SK-N-SH treated with all-trans-retinoic acid at 6 μM for 48 hours (cell line): Measurements from ENCODE around the gene SNX10.
"Not testable (repeated sequence)": the region's sequence is repeated elsewhere in the genome, so short reads cannot be mapped to it uniquely, and the experiment has no call there.

Experiments used
- ATAC-seq: fragments of 200-7000 bp; cut with Tn5 transposase; 3 replicates; pipeline ENCODE4 v1.9.1; 2020; ENCODE audit warnings: mild to moderate bottlenecking, moderate library complexity
- ARNTL ChIP-seq: fragments of 450-650 bp; formaldehyde crosslinking; IDR thresholded peaks from 2 replicates; pipeline ENCODE4 v1.5.0; 2020; ENCODE audit warnings: low read depth, mild to moderate bottlenecking, moderate library complexity, borderline replicate concordance
- BACH2 ChIP-seq: fragments of 250-450 bp; sonication (Bioruptor Pico); IDR thresholded peaks from 2 replicates; pipeline ENCODE4 v1.9.0; 2021; ENCODE audit warnings: mild to moderate bottlenecking, borderline replicate concordance
- CREB5 ChIP-seq: fragments of 250-450 bp; sonication (Bioruptor Pico); IDR thresholded peaks from 2 replicates; pipeline ENCODE4 v1.5.1; 2020; ENCODE audit warnings: low read depth, mild to moderate bottlenecking, moderate library complexity
- CSRNP3 ChIP-seq: fragments of 250-450 bp; sonication (Bioruptor Pico); IDR thresholded peaks from 2 replicates; pipeline ENCODE4 v1.5.1; 2021; ENCODE audit warnings: mild to moderate bottlenecking, moderate library complexity
- ESRRG ChIP-seq: fragments of 250-450 bp; sonication (Bioruptor Pico); IDR thresholded peaks from 2 replicates; pipeline ENCODE4 v1.6.1; 2021; ENCODE audit warnings: mild to moderate bottlenecking
- GLIS3 ChIP-seq: fragments of 250-450 bp; sonication (Bioruptor Pico); IDR thresholded peaks from 2 replicates; pipeline ENCODE4 v1.5.0; 2020; ENCODE audit warnings: mild to moderate bottlenecking, moderate library complexity
- ISL1 ChIP-seq: fragments of 250-450 bp; sonication (Bioruptor Pico); IDR thresholded peaks from 2 replicates; pipeline ENCODE4 v2.1.2; 2022; ENCODE audit warnings: mild to moderate bottlenecking, moderate library complexity
- OSR1 ChIP-seq: fragments of 250-450 bp; sonication (Bioruptor Pico); IDR thresholded peaks from 2 replicates; pipeline ENCODE4 v1.8.0; 2022; ENCODE audit warnings: moderate library complexity, mild to moderate bottlenecking, inconsistent platforms
- PPARA ChIP-seq: fragments of 250-450 bp; sonication (Bioruptor Pico); IDR thresholded peaks from 2 replicates; pipeline ENCODE4 v1.5.0; 2020; ENCODE audit warnings: mild to moderate bottlenecking, borderline replicate concordance
- RARB ChIP-seq: fragments of 250-450 bp; sonication (Bioruptor Pico); IDR thresholded peaks from 2 replicates; pipeline ENCODE4 v1.8.0; 2021; ENCODE audit warnings: mild to moderate bottlenecking, moderate library complexity
- SNAI2 ChIP-seq: fragments of 250-450 bp; sonication (Bioruptor Pico); IDR thresholded peaks from 2 replicates; pipeline ENCODE4 v1.5.0; 2020; ENCODE audit warnings: mild to moderate bottlenecking, moderate library complexity
- TCF4 ChIP-seq: fragments of 250-450 bp; sonication (Bioruptor Pico); IDR thresholded peaks from 2 replicates; pipeline ENCODE4 v1.8.0; 2021; ENCODE audit warnings: mild to moderate bottlenecking, moderate library complexity, borderline replicate concordance
- TOX ChIP-seq: fragments of 250-450 bp; sonication (Bioruptor Pico); IDR thresholded peaks from 2 replicates; pipeline ENCODE4 v1.8.0; 2021; ENCODE audit warnings: mild to moderate bottlenecking, moderate library complexity, borderline replicate concordance
- ZC3H10 ChIP-seq: fragments of 250-450 bp; sonication (Bioruptor Pico); IDR thresholded peaks from 2 replicates; pipeline ENCODE4 v1.5.1; 2021; ENCODE audit warnings: mild to moderate bottlenecking, moderate library complexity
- ZFP3 ChIP-seq: fragments of 250-450 bp; sonication (Bioruptor Pico); IDR thresholded peaks from 2 replicates; pipeline ENCODE4 v1.5.0; 2020; ENCODE audit warnings: mild to moderate bottlenecking, moderate library complexity
- ZFP30 ChIP-seq: fragments of 450-650 bp; formaldehyde crosslinking; IDR thresholded peaks from 2 replicates; pipeline ENCODE4 v1.5.0; 2022; ENCODE audit warnings: mild to moderate bottlenecking, moderate library complexity
- ZNF70 ChIP-seq: fragments of 450-650 bp; formaldehyde crosslinking; IDR thresholded peaks from 2 replicates; pipeline ENCODE4 v1.5.0; 2020; ENCODE audit warnings: mild to moderate bottlenecking, moderate library complexity
- ZNF8 ChIP-seq: fragments of 450-650 bp; formaldehyde crosslinking; IDR thresholded peaks from 2 replicates; pipeline ENCODE4 v1.5.0; 2020; ENCODE audit warnings: mild to moderate bottlenecking, moderate library complexity
- TF ChIP-seq, protein P1 (sequence below): fragments of 250-450 bp; sonication (Bioruptor Pico); IDR thresholded peaks from 2 replicates; pipeline ENCODE4 v1.8.0; 2020; ENCODE audit warnings: mild to moderate bottlenecking, moderate library complexity, borderline replicate concordance
- TF ChIP-seq, protein P2 (sequence below): fragments of 250-450 bp; sonication (Bioruptor Pico); IDR thresholded peaks from 2 replicates; pipeline ENCODE4 v1.5.0; 2020; ENCODE audit warnings: mild to moderate bottlenecking, moderate library complexity

SNX10 gene

GRCh38 chr7:26261866-26262265, 29.8 kb upstream of the SNX10 start:
- ATAC-seq = not testable (repeated sequence)

DNA sequence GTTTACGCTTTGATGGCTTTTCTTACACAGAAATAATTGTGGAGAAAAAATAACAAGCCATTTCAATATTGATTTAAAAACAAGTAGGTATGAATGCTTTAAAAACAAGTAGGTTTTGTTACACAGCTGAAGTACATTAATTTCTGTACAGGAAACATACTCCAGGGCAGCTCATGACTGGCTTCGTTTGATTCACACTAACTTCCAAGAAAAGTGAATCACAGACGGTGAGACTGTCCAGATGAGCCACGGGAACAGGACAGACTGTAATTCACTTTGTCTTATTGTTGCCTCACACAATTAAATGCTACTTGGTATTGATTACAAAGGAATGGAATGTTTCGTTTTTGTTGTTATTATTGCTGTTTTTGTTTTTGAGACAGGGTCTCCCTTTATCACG, 26.6 kb upstream of the SNX10 start:
- TF ChIP-seq ESRRG (CRISPR knock-in tag) (no peak), CREB5 (CRISPR knock-in tag) (no peak), ZC3H10 (CRISPR knock-in tag) (no peak), RARB (CRISPR knock-in tag) (no peak), CSRNP3 (CRISPR knock-in tag) (no peak), ZNF70 (CRISPR knock-in tag) (no peak), GLIS3 (no peak), BACH2 (CRISPR knock-in tag) (no peak), ARNTL (CRISPR knock-in tag) (no peak), ZFP30 (CRISPR knock-in tag) (no peak), TOX (CRISPR knock-in tag) (no peak), OSR1 (CRISPR knock-in tag) (no peak), SNAI2 (CRISPR knock-in tag) (no peak), ZNF8 (CRISPR knock-in tag) (no peak), ZFP3 (no peak), ISL1 (no peak)
- TF ChIP-seq, protein P1, sequence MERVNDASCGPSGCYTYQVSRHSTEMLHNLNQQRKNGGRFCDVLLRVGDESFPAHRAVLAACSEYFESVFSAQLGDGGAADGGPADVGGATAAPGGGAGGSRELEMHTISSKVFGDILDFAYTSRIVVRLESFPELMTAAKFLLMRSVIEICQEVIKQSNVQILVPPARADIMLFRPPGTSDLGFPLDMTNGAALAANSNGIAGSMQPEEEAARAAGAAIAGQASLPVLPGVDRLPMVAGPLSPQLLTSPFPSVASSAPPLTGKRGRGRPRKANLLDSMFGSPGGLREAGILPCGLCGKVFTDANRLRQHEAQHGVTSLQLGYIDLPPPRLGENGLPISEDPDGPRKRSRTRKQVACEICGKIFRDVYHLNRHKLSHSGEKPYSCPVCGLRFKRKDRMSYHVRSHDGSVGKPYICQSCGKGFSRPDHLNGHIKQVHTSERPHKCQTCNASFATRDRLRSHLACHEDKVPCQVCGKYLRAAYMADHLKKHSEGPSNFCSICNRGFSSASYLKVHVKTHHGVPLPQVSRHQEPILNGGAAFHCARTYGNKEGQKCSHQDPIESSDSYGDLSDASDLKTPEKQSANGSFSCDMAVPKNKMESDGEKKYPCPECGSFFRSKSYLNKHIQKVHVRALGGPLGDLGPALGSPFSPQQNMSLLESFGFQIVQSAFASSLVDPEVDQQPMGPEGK = no peak
- TF ChIP-seq, protein P2, sequence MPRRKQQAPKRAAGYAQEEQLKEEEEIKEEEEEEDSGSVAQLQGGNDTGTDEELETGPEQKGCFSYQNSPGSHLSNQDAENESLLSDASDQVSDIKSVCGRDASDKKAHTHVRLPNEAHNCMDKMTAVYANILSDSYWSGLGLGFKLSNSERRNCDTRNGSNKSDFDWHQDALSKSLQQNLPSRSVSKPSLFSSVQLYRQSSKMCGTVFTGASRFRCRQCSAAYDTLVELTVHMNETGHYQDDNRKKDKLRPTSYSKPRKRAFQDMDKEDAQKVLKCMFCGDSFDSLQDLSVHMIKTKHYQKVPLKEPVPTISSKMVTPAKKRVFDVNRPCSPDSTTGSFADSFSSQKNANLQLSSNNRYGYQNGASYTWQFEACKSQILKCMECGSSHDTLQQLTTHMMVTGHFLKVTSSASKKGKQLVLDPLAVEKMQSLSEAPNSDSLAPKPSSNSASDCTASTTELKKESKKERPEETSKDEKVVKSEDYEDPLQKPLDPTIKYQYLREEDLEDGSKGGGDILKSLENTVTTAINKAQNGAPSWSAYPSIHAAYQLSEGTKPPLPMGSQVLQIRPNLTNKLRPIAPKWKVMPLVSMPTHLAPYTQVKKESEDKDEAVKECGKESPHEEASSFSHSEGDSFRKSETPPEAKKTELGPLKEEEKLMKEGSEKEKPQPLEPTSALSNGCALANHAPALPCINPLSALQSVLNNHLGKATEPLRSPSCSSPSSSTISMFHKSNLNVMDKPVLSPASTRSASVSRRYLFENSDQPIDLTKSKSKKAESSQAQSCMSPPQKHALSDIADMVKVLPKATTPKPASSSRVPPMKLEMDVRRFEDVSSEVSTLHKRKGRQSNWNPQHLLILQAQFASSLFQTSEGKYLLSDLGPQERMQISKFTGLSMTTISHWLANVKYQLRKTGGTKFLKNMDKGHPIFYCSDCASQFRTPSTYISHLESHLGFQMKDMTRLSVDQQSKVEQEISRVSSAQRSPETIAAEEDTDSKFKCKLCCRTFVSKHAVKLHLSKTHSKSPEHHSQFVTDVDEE (CRISPR knock-in tag) = no peak
- TF ChIP-seq, all 23 proteins: peak for 0
- ATAC-seq = no peak

- TF ChIP-seq, protein P1 = no peak
- TF ChIP-seq PPARA (CRISPR knock-in tag) (no peak), ZNF70 (CRISPR knock-in tag) (no peak), OSR1 (CRISPR knock-in tag) (no peak), ISL1 (no peak), ESRRG (CRISPR knock-in tag) (no peak), ZFP3 (no peak), ARNTL (CRISPR knock-in tag) (no peak), SNAI2 (CRISPR knock-in tag) (no peak), ZC3H10 (CRISPR knock-in tag) (no peak), BACH2 (CRISPR knock-in tag) (no peak), ZNF8 (CRISPR knock-in tag) (no peak), CREB5 (CRISPR knock-in tag) (no peak), TCF4 (CRISPR knock-in tag) (no peak)
- TF ChIP-seq, protein P2 (CRISPR knock-in tag) = no peak
- ATAC-seq = no peak
Observed at GRCh38 chr7:26265499-26266075, 26.1 kb upstream of the SNX10 start.
